Muscle of back (tissue), 13 donors: ENCODE data around the gene C2orf15. TPM values are rescaled to one million over a fixed set of nuclear protein-coding genes. Genes with fewer than 3 reads are reported as not detected.
A peak's percentile ranks its signal among the peaks of the same experiment; 100 is the strongest.
"Not testable (repeated sequence)": the region's sequence is repeated elsewhere in the genome, so short reads cannot be mapped to it uniquely, and the experiment has no call there.

Experiments
- DNase-seq, 3 donors: peaks; one replicate each; pipeline versions ENCODE4 v3.0.0 to v3.0.0-alpha.2; 2013
- long read RNA-seq, 9 donors: transcript quantifications; one replicate each; lab custom pipeline, GENCODE V29; 2026
- polyA plus RNA-seq, 10 donors: library from polyadenylated mRNA; unstranded; fragments of 120-200 nt; gene quantifications; one replicate each; pipeline ENCODE4 v1.2.1, GENCODE V29; 2013; ENCODE audit not compliant: insufficient read length in 10 of 10

The C2orf15 gene
- under 1 TPM; 0.13 to 0.71 (median 0.55) TPM for polyA plus RNA-seq
- long read RNA-seq, donor 1: 0 reads
- long read RNA-seq, donor 2: 0 reads
- long read RNA-seq, donor 3: 0 reads
- long read RNA-seq, donor 4: 0 reads
- long read RNA-seq, donor 5: 0 reads
- long read RNA-seq, donor 6: 0 reads
- long read RNA-seq, donor 7: 0 reads
- long read RNA-seq, donor 8: 0 reads
- long read RNA-seq, donor 9: 0 reads

GRCh38 chr2:99141110-99142108, at the start of gene C2orf15:
TSS of gene C2orf15 (plus strand) at chr2:99141707. CDS start at chr2:99150559, 8,852 bp downstream.
- DNase-seq: peak; percentile 82 to 95 (median 89)

- DNase-seq: no peak
These were observed 44.8 kb upstream of the C2orf15 start for GRCh38 chr2:99096728-99097127.

- DNase-seq: peak; percentile 1 to 68 (median 34)
These were observed 39.8 kb upstream of the C2orf15 start for GRCh38 chr2:99101697-99102096.

- DNase-seq: no peak
These were observed 37.5 kb upstream of the C2orf15 start for GRCh38 chr2:99104006-99104405.

- no peak for DNase-seq
These were observed 34.6 kb upstream of the C2orf15 start for GRCh38 chr2:99106913-99107312.

- DNase-seq: no peak
These were observed 30.3 kb upstream of the C2orf15 start for GRCh38 chr2:99111236-99111635.

GRCh38 chr2:99111945-99112344, 29.6 kb upstream of the C2orf15 start:
- DNase-seq: no peak

- DNase-seq: no peak
These were observed 28.9 kb upstream of the C2orf15 start for GRCh38 chr2:99112617-99113016.

GRCh38 chr2:99127981-99128380, 13.5 kb upstream of the C2orf15 start:
- peak in 1 of 3 donors; percentile 27 for DNase-seq

- not testable (repeated sequence) for DNase-seq
These were observed 6.4 kb upstream of the C2orf15 start for GRCh38 chr2:99135044-99135556.

- DNase-seq: no peak
These were observed 2.5 kb upstream of the C2orf15 start for GRCh38 chr2:99139003-99139402.

GRCh38 chr2:99140056-99140859, 1.2 kb upstream of the C2orf15 start:
- no peak for DNase-seq

GRCh38 chr2:99140860-99141109, 722 bp upstream of the C2orf15 start:
- DNase-seq: no peak

GRCh38 chr2:99150706-99151105, 9.2 kb downstream of the C2orf15 start:
- DNase-seq: no peak

GRCh38 chr2:99152199-99152895, 10.8 kb downstream of the C2orf15 start:
- DNase-seq: no peak

GRCh38 chr2:99153921-99154604, 12.6 kb downstream of the C2orf15 start:
- DNase-seq: peak in 1 of 3 donors; percentile 5

GRCh38 chr2:99154643-99155536, 13.4 kb downstream of the C2orf15 start, which contains the start of the genes LIPT1 and TSGA10:
TSS of gene LIPT1 (plus strand) at chr2:99154967. CDS start at chr2:99161958, 6,991 bp downstream.
TSS of gene TSGA10 (minus strand) at chr2:99154942. CDS start at chr2:99109439, 45,503 bp downstream.
- peak; percentile 88 to 98 (median 94) for DNase-seq

- no peak for DNase-seq
These were observed 15.4 kb downstream of the C2orf15 start for GRCh38 chr2:99156891-99157290.

GRCh38 chr2:99158599-99158998, 17.1 kb downstream of the C2orf15 start:
- DNase-seq: no peak
